Breast epithelium (tissue), 4 donors: ENCODE data around the gene TTC7B. TPM values are rescaled to one million over a fixed set of nuclear protein-coding genes. Genes with fewer than 3 reads are reported as not detected.

Experiments
- DNase-seq, 2 donors: peaks; one replicate each; pipeline ENCODE4 v3.0.0-alpha.2; 2019; ENCODE audit warnings: low spot score in 2 of 2
- H3K27ac ChIP-seq, 2 donors: fragments of 200-600 bp; sonication (generic) in 1 of 2; one replicate each; pipeline ENCODE4 v1.5.1; 2016 to 2019; ENCODE audit warnings: mild to moderate bottlenecking in 1 of 2
- H3K27me3 ChIP-seq, 2 donors: fragments of 200-600 bp; sonication (generic) in 1 of 2; one replicate each; pipeline versions ENCODE4 v1.5.1 to v1.6.0; 2017 to 2019; ENCODE audit warnings: control low read depth in 1 of 2, mild to moderate bottlenecking in 1 of 2
- H3K36me3 ChIP-seq: fragments of 200-600 bp; one replicate; pipeline ENCODE4 v1.5.1; 2019
- H3K4me1 ChIP-seq, 2 donors: fragments of 200-600 bp; sonication (generic); one replicate each; pipeline ENCODE4 v1.5.1; 2016 to 2019; ENCODE audit warnings: control low read depth in 1 of 2
- H3K4me3 ChIP-seq, 3 donors: fragments of 200-600 bp; sonication (generic); 1 replicate in 2 of 3; 2 replicates in 1 of 3; pipeline ENCODE4 v1.5.1; 2016 to 2019; ENCODE audit warnings: mild to moderate bottlenecking in 3 of 3, moderate library complexity in 2 of 3
- H3K9me3 ChIP-seq, 2 donors: fragments of 200-600 bp; sonication (generic) in 1 of 2; one replicate each; pipeline ENCODE4 v1.5.1; 2016 to 2019; ENCODE audit warnings: control low read depth in 1 of 2
- CTCF ChIP-seq, 3 donors: fragments of 450-650 bp; IDR thresholded peaks; one replicate each; pipeline ENCODE4 v1.5.1; 2016 to 2017; ENCODE audit warnings: antibody characterized with exemption in 3 of 3, mild to moderate bottlenecking in 3 of 3, moderate library complexity in 3 of 3
- POLR2A ChIP-seq: fragments of 450-650 bp; IDR thresholded peaks from one replicate; pipeline ENCODE4 v1.6.1; 2016; ENCODE audit warnings: antibody characterized with exemption, mild to moderate bottlenecking, moderate library complexity
- POLR2AphosphoS5 ChIP-seq, 3 donors: sonication (generic); formaldehyde crosslinking; IDR thresholded peaks; one replicate each; pipeline ENCODE4 v1.6.1; 2017; ENCODE audit warnings: antibody characterized with exemption in 3 of 3
- intact Hi-C: fragments of 100-400 bp; cut with DNase I; formaldehyde crosslinking; loops from one replicate; pipeline ENCODE4 v1.15.1; 2023; ENCODE audit warnings: low total_unique reads
- total RNA-seq, 3 donors: library from RNA; depleted of rRNA; stranded (reverse); fragments of >200 nt; gene quantifications; one replicate each; pipeline ENCODE4 v1.1.0, GENCODE V29; 2016

Gene TTC7B
- total RNA-seq, 3 donors from 2014 or later = 14.0 to 29.1 (median 22.0) TPM

GRCh38 chr14:90522571-90523191 is 293.5 kb downstream of the TTC7B start:
- intact Hi-C loops = loop anchor here (5.0 kb wide), 1 partner anchor 125 kb away; the partner anchor contains the start of gene CALM1
- H3K27ac ChIP-seq = peak overlapping the region; percentile 65 to 74
- no peaks in the 10 kb centered on the region for H3K36me3 ChIP-seq
- no peak for TF ChIP-seq CTCF (IDR thresholded peaks at IDR 0.05)
- no peak for TF ChIP-seq POLR2A
- no peak for TF ChIP-seq POLR2AphosphoS5 (IDR thresholded peaks at IDR 0.05)
- no peaks in the 10 kb centered on the region for H3K9me3 ChIP-seq
- peak; percentile 72 to 81 for DNase-seq
- H3K4me1 ChIP-seq = peaks cover 4 to 26% of the 10 kb centered on the region in 2 donors
- H3K4me3 ChIP-seq = peak overlapping the region in 2 of 3 donors; percentile 16 to 25
- H3K27me3 ChIP-seq = no peaks in the 10 kb centered on the region

GRCh38 chr14:90521930-90522483 is 294.2 kb downstream of the TTC7B start:
- no peaks in the 10 kb centered on the region for H3K36me3 ChIP-seq
- H3K4me1 ChIP-seq = peaks cover 4 to 26% of the 10 kb centered on the region in 2 donors
- no peaks in the 10 kb centered on the region for H3K27me3 ChIP-seq
- H3K4me3 ChIP-seq = no peak overlapping the region
- intact Hi-C loops = loop anchor here (5.0 kb wide), 1 partner anchor 125 kb away; the partner anchor contains the start of gene CALM1
- peak overlapping the region; percentile 65 to 74 for H3K27ac ChIP-seq
- no peak for DNase-seq
- no peaks in the 10 kb centered on the region for H3K9me3 ChIP-seq
- TF ChIP-seq CTCF (IDR thresholded peaks at IDR 0.05) = no peak
- no peak for TF ChIP-seq POLR2AphosphoS5 (IDR thresholded peaks at IDR 0.05)
- TF ChIP-seq POLR2A = no peak

GRCh38 chr14:90521084-90521929 is 294.9 kb downstream of the TTC7B start:
- Histone ChIP-seq H3K4me3 (no peak overlapping the region), H3K36me3 (no peaks in the 10 kb centered on the region), H3K27me3 (no peaks in the 10 kb centered on the region), H3K27ac (peak overlapping the region; percentile 65 to 74), H3K9me3 (no peaks in the 10 kb centered on the region), H3K4me1 (peaks cover 4 to 26% of the 10 kb centered on the region in 2 donors)
- DNase-seq = no peak
- intact Hi-C loops = loop anchor here (5.0 kb wide), 1 partner anchor 124 kb away; the partner anchor contains the start of gene CALM1
- no peak for TF ChIP-seq POLR2AphosphoS5 (IDR thresholded peaks at IDR 0.05)
- no peak for TF ChIP-seq POLR2A
- no peak for TF ChIP-seq CTCF (IDR thresholded peaks at IDR 0.05)

GRCh38 chr14:90520326-90520725 is 295.9 kb downstream of the TTC7B start:
- no peaks in the 10 kb centered on the region for H3K9me3 ChIP-seq
- intact Hi-C loops = loop anchor here (5.0 kb wide), 1 partner anchor 123 kb away; the partner anchor contains the start of gene CALM1
- H3K4me1 ChIP-seq = peaks cover 4 to 26% of the 10 kb centered on the region in 2 donors
- no peaks in the 10 kb centered on the region for H3K27me3 ChIP-seq
- DNase-seq = no peak
- TF ChIP-seq POLR2AphosphoS5 (IDR thresholded peaks at IDR 0.05) (no peak), POLR2A (no peak)
- H3K36me3 ChIP-seq = no peaks in the 10 kb centered on the region
- H3K27ac ChIP-seq = peak overlapping the region in 1 of 2 donors; percentile 74
- H3K4me3 ChIP-seq = no peak overlapping the region

- H3K27ac ChIP-seq = no peak overlapping the region
- no peaks in the 10 kb centered on the region for H3K36me3 ChIP-seq
- intact Hi-C loops = no loop called here
- no peak overlapping the region for H3K4me3 ChIP-seq
- no peaks in the 10 kb centered on the region for H3K9me3 ChIP-seq
- DNase-seq = no peak
- peaks cover 4 to 26% of the 10 kb centered on the region in 2 donors for H3K4me1 ChIP-seq
- H3K27me3 ChIP-seq = no peaks in the 10 kb centered on the region
- no peak for TF ChIP-seq CTCF (IDR thresholded peaks at IDR 0.05)
- TF ChIP-seq POLR2AphosphoS5 (IDR thresholded peaks at IDR 0.05) = no peak
- TF ChIP-seq POLR2A = no peak
Measured at GRCh38 chr14:90519262-90519920, 296.8 kb downstream of the TTC7B start.
